ENCODE results near the gene MRTFB. TPM values are rescaled to one million over a fixed set of nuclear protein-coding genes. Genes with fewer than 3 reads are reported as not detected.

The MRTFB gene
- polyA plus RNA-seq, 4 donors: 3.1 to 20.2 (median 9.4) TPM

- Histone ChIP-seq H3K4me1 (ENCODE audit: control insufficient read depth in 3 of 3, insufficient read depth in 2 of 3, low read depth in 1 of 3, low read length in 2 of 3) (peaks cover 0 to 8% (median 5%) of the 10 kb centered on the region in 3 donors), H3K9me3 (ENCODE audit: control insufficient read depth in 2 of 2, insufficient read depth in 1 of 2, low read depth in 1 of 2, low read length in 1 of 2) (no peaks in the 10 kb centered on the region), H3K27ac (ENCODE audit: low read depth in 1 of 3, low read length in 2 of 3) (peak overlapping the region; percentile 47 to 86 (median 78)), H3K4me3 (ENCODE audit: low read depth in 1 of 3, low read length in 3 of 3) (peak overlapping the region; percentile 90 to 94 (median 91)), H3K27me3 (ENCODE audit: control insufficient read depth in 3 of 3, insufficient read depth in 3 of 3, low read length in 3 of 3) (no peaks in the 10 kb centered on the region), H3K36me3 (ENCODE audit: control insufficient read depth in 3 of 3, insufficient read depth in 2 of 3, low read depth in 1 of 3, low read length in 3 of 3) (peaks cover 0 to 4% (median 3%) of the 10 kb centered on the region in 3 donors)
- FAIRE-seq (no peak), DNase-seq (peak in 1 of 2 donors; percentile 28)
- 1 to 3% (median 2%) methylated on average over 25 to 32 of the region's 32 CpGs for WGBS, 3 donors
These were observed 605 bp downstream of the MRTFB start for GRCh38 chr16:14071576-14072271.

- WGBS, 3 donors: 91 to 95% (median 92%) methylated on average over 6 of the region's 6 CpGs
- no peak for DNase-seq
- no peaks in the 10 kb centered on the region for H3K9me3 ChIP-seq (ENCODE audit: control insufficient read depth in 2 of 2, insufficient read depth in 1 of 2, low read depth in 1 of 2, low read length in 1 of 2)
- H3K27ac ChIP-seq (ENCODE audit: low read depth in 1 of 3, low read length in 2 of 3): no peak overlapping the region
- FAIRE-seq: no peak
- H3K4me1 ChIP-seq (ENCODE audit: control insufficient read depth in 3 of 3, insufficient read depth in 2 of 3, low read depth in 1 of 3, low read length in 2 of 3): peaks cover 0 to 8% (median 5%) of the 10 kb centered on the region in 3 donors
- H3K4me3 ChIP-seq (ENCODE audit: low read depth in 1 of 3, low read length in 3 of 3): peak overlapping the region in 1 of 3 donors; percentile 91
- no peaks in the 10 kb centered on the region for H3K27me3 ChIP-seq (ENCODE audit: control insufficient read depth in 3 of 3, insufficient read depth in 3 of 3, low read length in 3 of 3)
- peaks cover 0 to 4% (median 3%) of the 10 kb centered on the region in 3 donors for H3K36me3 ChIP-seq (ENCODE audit: control insufficient read depth in 3 of 3, insufficient read depth in 2 of 3, low read depth in 1 of 3, low read length in 3 of 3)
These were observed 1.2 kb downstream of the MRTFB start for GRCh38 chr16:14072360-14072759.

- Histone ChIP-seq H3K4me1 (ENCODE audit: control insufficient read depth in 3 of 3, insufficient read depth in 2 of 3, low read depth in 1 of 3, low read length in 2 of 3) (peaks cover 0 to 8% (median 5%) of the 10 kb centered on the region in 3 donors), H3K27me3 (ENCODE audit: control insufficient read depth in 3 of 3, insufficient read depth in 3 of 3, low read length in 3 of 3) (no peaks in the 10 kb centered on the region), H3K36me3 (ENCODE audit: control insufficient read depth in 3 of 3, insufficient read depth in 2 of 3, low read depth in 1 of 3, low read length in 3 of 3) (peaks cover 2 to 4% (median 3%) of the 10 kb centered on the region in 3 donors), H3K9me3 (ENCODE audit: control insufficient read depth in 2 of 2, insufficient read depth in 1 of 2, low read depth in 1 of 2, low read length in 1 of 2) (no peaks in the 10 kb centered on the region), H3K27ac (ENCODE audit: low read depth in 1 of 3, low read length in 2 of 3) (no peak overlapping the region), H3K4me3 (ENCODE audit: low read depth in 1 of 3, low read length in 3 of 3) (no peak overlapping the region)
- FAIRE-seq (no peak), DNase-seq (no peak)
- 19 to 26% (median 21%) methylated on average over 1 of the region's 1 CpG for WGBS, 3 donors
These were observed 3.4 kb downstream of the MRTFB start for GRCh38 chr16:14074544-14074943.

- no peak for DNase-seq
- no peaks in the 10 kb centered on the region for H3K4me1 ChIP-seq (ENCODE audit: control insufficient read depth in 3 of 3, insufficient read depth in 2 of 3, low read depth in 1 of 3, low read length in 2 of 3)
- no peak overlapping the region for H3K27ac ChIP-seq (ENCODE audit: low read depth in 1 of 3, low read length in 2 of 3)
These were observed 6.8 kb downstream of the MRTFB start for GRCh38 chr16:14077918-14078317.

GRCh38 chr16:14086477-14086876 is 15.4 kb downstream of the MRTFB start:
- no peak for FAIRE-seq
- H3K4me1 ChIP-seq (ENCODE audit: control insufficient read depth in 3 of 3, insufficient read depth in 2 of 3, low read depth in 1 of 3, low read length in 2 of 3): peaks cover 5 to 21% (median 18%) of the 10 kb centered on the region in 3 donors
- no peaks in the 10 kb centered on the region for H3K9me3 ChIP-seq (ENCODE audit: control insufficient read depth in 2 of 2, insufficient read depth in 1 of 2, low read depth in 1 of 2, low read length in 1 of 2)
- 71 to 95% (median 88%) methylated on average over 1 of the region's 1 CpG for WGBS, 3 donors
- no peaks in the 10 kb centered on the region for H3K27me3 ChIP-seq (ENCODE audit: control insufficient read depth in 3 of 3, insufficient read depth in 3 of 3, low read length in 3 of 3)
- H3K27ac ChIP-seq (ENCODE audit: low read depth in 1 of 3, low read length in 2 of 3): no peak overlapping the region
- H3K4me3 ChIP-seq (ENCODE audit: low read depth in 1 of 3, low read length in 3 of 3): no peak overlapping the region
- peaks cover 0 to 10% (median 2%) of the 10 kb centered on the region in 3 donors for H3K36me3 ChIP-seq (ENCODE audit: control insufficient read depth in 3 of 3, insufficient read depth in 2 of 3, low read depth in 1 of 3, low read length in 3 of 3)
- DNase-seq: no peak

More at GRCh38 chr16:14077918-14078317, 6.8 kb downstream of the MRTFB start:
- FAIRE-seq: no peak
- H3K4me3 ChIP-seq (ENCODE audit: low read depth in 1 of 3, low read length in 3 of 3): no peak overlapping the region
- no peaks in the 10 kb centered on the region for H3K27me3 ChIP-seq (ENCODE audit: control insufficient read depth in 3 of 3, insufficient read depth in 3 of 3, low read length in 3 of 3)
- WGBS, 3 donors: 87 to 97% (median 94%) methylated on average over 2 of the region's 2 CpGs
- H3K36me3 ChIP-seq (ENCODE audit: control insufficient read depth in 3 of 3, insufficient read depth in 2 of 3, low read depth in 1 of 3, low read length in 3 of 3): peaks cover 2 to 10% (median 4%) of the 10 kb centered on the region in 3 donors
- H3K9me3 ChIP-seq (ENCODE audit: control insufficient read depth in 2 of 2, insufficient read depth in 1 of 2, low read depth in 1 of 2, low read length in 1 of 2): no peaks in the 10 kb centered on the region

- WGBS, 3 donors: 90 to 96% (median 94%) methylated on average over 1 of the region's 1 CpG
- no peak overlapping the region for H3K27ac ChIP-seq (ENCODE audit: low read depth in 1 of 3, low read length in 2 of 3)
- H3K9me3 ChIP-seq (ENCODE audit: control insufficient read depth in 2 of 2, insufficient read depth in 1 of 2, low read depth in 1 of 2, low read length in 1 of 2): no peaks in the 10 kb centered on the region
- FAIRE-seq: no peak
- peaks cover 0 to 9% (median 2%) of the 10 kb centered on the region in 3 donors for H3K36me3 ChIP-seq (ENCODE audit: control insufficient read depth in 3 of 3, insufficient read depth in 2 of 3, low read depth in 1 of 3, low read length in 3 of 3)
- DNase-seq: no peak
- H3K4me1 ChIP-seq (ENCODE audit: control insufficient read depth in 3 of 3, insufficient read depth in 2 of 3, low read depth in 1 of 3, low read length in 2 of 3): peaks cover 6 to 24% (median 18%) of the 10 kb centered on the region in 3 donors
- no peak overlapping the region for H3K4me3 ChIP-seq (ENCODE audit: low read depth in 1 of 3, low read length in 3 of 3)
- H3K27me3 ChIP-seq (ENCODE audit: control insufficient read depth in 3 of 3, insufficient read depth in 3 of 3, low read length in 3 of 3): no peaks in the 10 kb centered on the region
These were observed 16.1 kb downstream of the MRTFB start for GRCh38 chr16:14087181-14087580.

- Histone ChIP-seq H3K36me3 (ENCODE audit: control insufficient read depth in 3 of 3, insufficient read depth in 2 of 3, low read depth in 1 of 3, low read length in 3 of 3) (peaks cover 0 to 6% (median 2%) of the 10 kb centered on the region in 3 donors), H3K27ac (ENCODE audit: low read depth in 1 of 3, low read length in 2 of 3) (peak overlapping the region in 2 of 3 donors; percentile 7 to 13), H3K4me3 (ENCODE audit: low read depth in 1 of 3, low read length in 3 of 3) (no peak overlapping the region), H3K27me3 (ENCODE audit: control insufficient read depth in 3 of 3, insufficient read depth in 3 of 3, low read length in 3 of 3) (no peaks in the 10 kb centered on the region), H3K4me1 (ENCODE audit: control insufficient read depth in 3 of 3, insufficient read depth in 2 of 3, low read depth in 1 of 3, low read length in 2 of 3) (peaks cover 6 to 25% (median 18%) of the 10 kb centered on the region in 3 donors), H3K9me3 (ENCODE audit: control insufficient read depth in 2 of 2, insufficient read depth in 1 of 2, low read depth in 1 of 2, low read length in 1 of 2) (no peaks in the 10 kb centered on the region)
- no peak for DNase-seq
- no peak for FAIRE-seq
- 39 to 70% (median 52%) methylated on average over 3 of the region's 3 CpGs for WGBS, 3 donors
These were observed 16.6 kb downstream of the MRTFB start for GRCh38 chr16:14087590-14088154.

- H3K27ac ChIP-seq (ENCODE audit: low read depth in 1 of 3, low read length in 2 of 3): peak overlapping the region in 2 of 3 donors; percentile 7 to 13
- DNase-seq (peak; percentile 74 to 84), FAIRE-seq (no peak)
- 15 to 60% (median 42%) methylated on average over 6 of the region's 6 CpGs for WGBS, 3 donors
- H3K4me1 ChIP-seq (ENCODE audit: control insufficient read depth in 3 of 3, insufficient read depth in 2 of 3, low read depth in 1 of 3, low read length in 2 of 3): peaks cover 6 to 25% (median 18%) of the 10 kb centered on the region in 3 donors
- peaks cover 0 to 5% (median 2%) of the 10 kb centered on the region in 3 donors for H3K36me3 ChIP-seq (ENCODE audit: control insufficient read depth in 3 of 3, insufficient read depth in 2 of 3, low read depth in 1 of 3, low read length in 3 of 3)
- no peaks in the 10 kb centered on the region for H3K27me3 ChIP-seq (ENCODE audit: control insufficient read depth in 3 of 3, insufficient read depth in 3 of 3, low read length in 3 of 3)
- no peaks in the 10 kb centered on the region for H3K9me3 ChIP-seq (ENCODE audit: control insufficient read depth in 2 of 2, insufficient read depth in 1 of 2, low read depth in 1 of 2, low read length in 1 of 2)
- H3K4me3 ChIP-seq (ENCODE audit: low read depth in 1 of 3, low read length in 3 of 3): no peak overlapping the region
These were observed 17.1 kb downstream of the MRTFB start for GRCh38 chr16:14088155-14088753.
